GM12874 (cell line): ENCODE results near the gene HSBP1.

Experiments used
- TF ChIP-seq, protein P1 (sequence below): IDR thresholded peaks from 2 replicates; pipeline ENCODE4 v1.5.1; 2011; ENCODE audit warnings: low read depth, mild to moderate bottlenecking, control low read depth, low read length, moderate library complexity; ENCODE audit not compliant: insufficient read depth

The HSBP1 gene

DNA sequence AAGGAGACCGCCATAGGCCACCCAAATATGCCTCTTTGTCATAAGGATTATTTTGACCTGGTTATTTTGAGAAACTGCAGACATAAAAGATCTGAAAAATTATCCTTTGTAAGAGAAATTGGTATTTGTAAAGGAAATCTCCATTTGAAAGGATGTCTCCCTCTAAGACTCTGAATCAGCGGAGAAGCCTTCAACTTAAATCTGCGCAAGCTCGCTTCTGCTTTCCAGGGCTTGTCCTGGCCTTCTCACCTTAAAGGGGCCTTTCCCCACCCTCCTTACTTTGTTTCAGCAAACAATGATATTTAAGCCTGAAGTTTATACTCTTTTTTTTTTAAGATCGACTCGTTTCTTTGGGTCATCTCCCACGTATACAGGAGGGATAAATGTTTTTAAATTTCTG, 34.5 kb downstream of the HSBP1 start:
- TF ChIP-seq, protein P1, sequence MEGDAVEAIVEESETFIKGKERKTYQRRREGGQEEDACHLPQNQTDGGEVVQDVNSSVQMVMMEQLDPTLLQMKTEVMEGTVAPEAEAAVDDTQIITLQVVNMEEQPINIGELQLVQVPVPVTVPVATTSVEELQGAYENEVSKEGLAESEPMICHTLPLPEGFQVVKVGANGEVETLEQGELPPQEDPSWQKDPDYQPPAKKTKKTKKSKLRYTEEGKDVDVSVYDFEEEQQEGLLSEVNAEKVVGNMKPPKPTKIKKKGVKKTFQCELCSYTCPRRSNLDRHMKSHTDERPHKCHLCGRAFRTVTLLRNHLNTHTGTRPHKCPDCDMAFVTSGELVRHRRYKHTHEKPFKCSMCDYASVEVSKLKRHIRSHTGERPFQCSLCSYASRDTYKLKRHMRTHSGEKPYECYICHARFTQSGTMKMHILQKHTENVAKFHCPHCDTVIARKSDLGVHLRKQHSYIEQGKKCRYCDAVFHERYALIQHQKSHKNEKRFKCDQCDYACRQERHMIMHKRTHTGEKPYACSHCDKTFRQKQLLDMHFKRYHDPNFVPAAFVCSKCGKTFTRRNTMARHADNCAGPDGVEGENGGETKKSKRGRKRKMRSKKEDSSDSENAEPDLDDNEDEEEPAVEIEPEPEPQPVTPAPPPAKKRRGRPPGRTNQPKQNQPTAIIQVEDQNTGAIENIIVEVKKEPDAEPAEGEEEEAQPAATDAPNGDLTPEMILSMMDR, result no peak

DNA sequence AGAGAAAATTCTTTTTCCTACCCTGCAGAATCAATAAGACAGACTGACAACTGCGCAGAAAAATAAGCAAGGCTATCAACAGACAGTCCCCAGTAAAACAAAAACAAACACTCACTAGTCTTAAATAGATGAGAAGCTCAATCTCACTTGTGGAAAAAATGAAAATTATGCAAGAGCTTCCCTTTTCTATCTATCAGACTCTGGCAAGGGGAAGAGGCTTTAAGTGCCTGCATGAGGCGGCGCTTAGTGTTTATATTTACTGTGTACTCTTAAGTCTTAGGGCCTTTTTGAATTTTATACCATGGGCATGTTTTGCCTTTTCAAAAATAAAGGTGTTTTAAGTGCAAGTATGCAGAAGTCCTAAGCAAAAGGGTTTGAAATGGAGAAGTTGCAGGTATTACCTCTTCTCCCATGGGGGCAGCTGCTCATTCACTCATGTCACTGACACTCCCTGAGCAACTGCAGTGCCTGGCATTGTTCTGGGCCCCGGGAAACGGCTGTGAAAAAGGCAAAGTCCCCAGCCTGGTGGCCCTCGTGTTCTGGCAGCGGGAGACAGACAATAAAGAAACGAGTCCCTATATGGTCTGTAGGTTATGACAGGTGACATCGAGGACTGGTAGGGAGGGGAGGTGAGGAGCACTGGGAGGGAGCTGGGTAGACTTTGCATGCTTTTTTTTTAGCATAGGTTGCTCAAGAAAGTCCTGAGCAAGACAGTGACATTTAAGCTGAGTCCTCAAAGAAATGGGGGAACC, 35.2 kb downstream of the HSBP1 start:
- TF ChIP-seq, protein P1, result no peak

DNA sequence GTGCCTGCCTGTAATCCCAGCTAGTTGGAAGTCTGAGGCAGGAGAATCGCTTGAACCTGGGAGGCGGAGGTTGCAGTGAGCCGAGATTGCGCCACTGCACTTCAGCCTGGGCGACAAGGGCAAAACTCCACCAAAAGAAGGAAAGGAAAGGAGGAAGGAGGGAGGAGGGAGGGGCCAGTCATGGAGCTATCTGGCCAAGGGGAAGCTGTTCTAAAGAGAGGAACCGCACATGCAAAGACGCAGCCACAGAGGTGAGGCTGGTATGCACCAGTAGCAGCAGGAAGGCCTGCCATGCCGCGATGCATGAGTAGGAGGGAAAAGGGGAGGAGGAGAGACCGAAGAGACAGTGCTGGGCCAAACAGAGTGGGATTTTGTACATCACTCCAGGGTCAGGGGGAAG, 35.9 kb downstream of the HSBP1 start:
- TF ChIP-seq, protein P1, result no peak

DNA sequence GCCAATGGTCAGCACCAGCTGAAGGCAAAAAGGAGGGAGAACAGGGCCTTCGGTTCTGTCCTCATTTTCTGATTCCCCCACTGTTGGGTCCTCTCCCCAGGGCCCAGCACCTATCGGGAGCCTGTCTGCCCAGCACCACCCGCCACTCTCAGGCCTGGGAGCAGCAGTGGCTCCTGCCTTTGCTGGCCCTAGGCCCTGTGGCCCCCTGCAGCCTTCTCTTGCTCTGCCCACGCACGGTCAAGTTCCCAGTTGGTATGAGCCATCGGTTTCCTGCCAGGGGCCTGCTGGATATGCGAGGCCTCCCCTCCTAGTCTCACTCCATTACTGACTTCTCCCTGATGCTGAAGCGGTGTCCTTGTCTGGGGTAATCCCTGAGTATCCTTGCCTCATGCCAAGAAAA, 37.5 kb downstream of the HSBP1 start:
- TF ChIP-seq, protein P1, result no peak

DNA sequence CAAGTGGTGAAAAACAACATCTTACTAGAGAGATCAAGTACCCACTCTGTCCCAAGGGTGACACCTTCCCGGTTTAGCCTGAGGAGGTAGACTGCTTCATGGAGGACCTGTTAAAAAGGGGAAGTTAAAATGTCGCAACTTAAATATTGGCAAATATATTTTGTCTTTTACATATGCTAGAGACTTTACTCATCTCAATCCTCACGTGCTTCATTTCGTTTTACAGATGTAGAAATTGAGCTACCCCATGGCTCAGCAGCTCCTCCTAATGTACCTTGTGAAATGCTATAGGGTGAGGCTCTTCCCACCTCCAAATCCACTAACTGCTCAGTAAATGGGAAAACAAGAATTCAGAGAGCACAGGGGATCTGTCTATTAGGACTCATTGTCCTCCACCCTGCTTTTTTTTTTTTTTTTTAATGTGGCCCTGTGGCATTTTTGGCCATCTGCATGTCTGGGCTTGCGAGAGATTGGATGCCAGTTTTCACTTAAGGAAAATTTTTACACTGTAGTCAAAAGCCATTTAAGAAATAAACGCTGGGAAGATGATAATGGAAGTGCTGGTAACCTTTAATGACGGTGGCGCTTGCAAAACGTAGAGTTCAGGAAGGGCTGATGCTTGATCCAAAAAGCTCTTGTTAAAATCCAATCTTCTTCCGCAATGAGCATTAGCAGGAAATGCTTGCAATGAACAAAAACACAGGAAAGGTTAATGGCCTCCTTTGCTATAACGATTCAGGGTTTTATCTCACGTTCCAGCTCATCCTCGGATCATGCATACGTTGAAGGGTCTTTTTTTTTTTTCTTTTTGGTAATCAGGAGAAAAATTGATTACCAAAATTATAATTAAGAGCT, 39.8 kb downstream of the HSBP1 start:
- TF ChIP-seq, protein P1, result no peak

DNA sequence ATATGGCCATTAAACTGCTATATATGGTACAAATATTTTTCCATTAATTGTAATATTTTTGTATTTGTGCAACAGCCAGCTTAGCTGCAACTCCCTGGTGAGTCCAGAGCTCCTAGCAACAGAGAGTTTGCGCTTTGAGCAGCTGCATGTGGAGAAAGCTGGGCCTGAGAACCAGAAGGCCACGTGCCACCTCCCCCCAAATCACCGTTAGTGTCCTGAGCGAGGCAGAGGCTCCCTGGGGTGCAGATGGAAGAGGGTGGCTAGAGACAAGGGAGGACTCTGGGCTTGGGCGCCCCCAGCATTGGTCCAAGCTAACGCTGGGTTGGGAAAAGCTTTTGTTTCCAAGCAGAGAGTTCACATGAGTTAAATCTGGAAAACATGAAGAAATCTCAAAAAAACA, 41.6 kb downstream of the HSBP1 start:
- TF ChIP-seq, protein P1, result no peak

DNA sequence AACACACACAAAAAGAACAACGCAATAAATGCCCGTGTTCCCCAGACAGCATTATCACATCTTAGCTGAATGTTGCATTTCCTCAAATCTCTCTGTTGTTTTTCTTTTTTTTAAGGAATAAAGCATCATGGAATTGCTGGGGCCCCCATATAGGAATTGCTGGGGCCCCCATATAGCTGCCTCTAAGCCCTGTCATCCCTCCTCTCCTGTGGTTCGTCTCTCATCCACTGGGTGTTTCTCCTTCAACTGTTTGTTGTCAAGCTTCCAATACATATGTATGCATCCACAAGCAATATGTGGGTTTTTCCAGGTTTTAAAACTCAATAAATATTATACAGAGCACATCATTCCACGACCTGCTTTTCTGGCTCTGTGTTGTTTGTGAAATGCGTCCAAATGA, 43.2 kb downstream of the HSBP1 start:
- TF ChIP-seq, protein P1, result no peak
